DND-41 (cell line): Measurements from ENCODE around the gene NRXN3.

Source experiments
- EZH2 ChIP-seq: IDR thresholded peaks from 3 replicates; pipeline ENCODE4 v1.6.1; 2012; ENCODE audit warnings: borderline replicate concordance, low read depth, mild to moderate bottlenecking, moderate library complexity, low read length, inconsistent platforms; ENCODE audit not compliant: severe bottlenecking
- TF ChIP-seq, protein P1 (sequence below): IDR thresholded peaks from 2 replicates; pipeline ENCODE4 v1.5.1; 2012; ENCODE audit warnings: borderline replicate concordance, low read length, moderate library complexity, mild to moderate bottlenecking; ENCODE audit not compliant: poor library complexity, severe bottlenecking; ENCODE audit errors: extremely low read depth

DNA sequence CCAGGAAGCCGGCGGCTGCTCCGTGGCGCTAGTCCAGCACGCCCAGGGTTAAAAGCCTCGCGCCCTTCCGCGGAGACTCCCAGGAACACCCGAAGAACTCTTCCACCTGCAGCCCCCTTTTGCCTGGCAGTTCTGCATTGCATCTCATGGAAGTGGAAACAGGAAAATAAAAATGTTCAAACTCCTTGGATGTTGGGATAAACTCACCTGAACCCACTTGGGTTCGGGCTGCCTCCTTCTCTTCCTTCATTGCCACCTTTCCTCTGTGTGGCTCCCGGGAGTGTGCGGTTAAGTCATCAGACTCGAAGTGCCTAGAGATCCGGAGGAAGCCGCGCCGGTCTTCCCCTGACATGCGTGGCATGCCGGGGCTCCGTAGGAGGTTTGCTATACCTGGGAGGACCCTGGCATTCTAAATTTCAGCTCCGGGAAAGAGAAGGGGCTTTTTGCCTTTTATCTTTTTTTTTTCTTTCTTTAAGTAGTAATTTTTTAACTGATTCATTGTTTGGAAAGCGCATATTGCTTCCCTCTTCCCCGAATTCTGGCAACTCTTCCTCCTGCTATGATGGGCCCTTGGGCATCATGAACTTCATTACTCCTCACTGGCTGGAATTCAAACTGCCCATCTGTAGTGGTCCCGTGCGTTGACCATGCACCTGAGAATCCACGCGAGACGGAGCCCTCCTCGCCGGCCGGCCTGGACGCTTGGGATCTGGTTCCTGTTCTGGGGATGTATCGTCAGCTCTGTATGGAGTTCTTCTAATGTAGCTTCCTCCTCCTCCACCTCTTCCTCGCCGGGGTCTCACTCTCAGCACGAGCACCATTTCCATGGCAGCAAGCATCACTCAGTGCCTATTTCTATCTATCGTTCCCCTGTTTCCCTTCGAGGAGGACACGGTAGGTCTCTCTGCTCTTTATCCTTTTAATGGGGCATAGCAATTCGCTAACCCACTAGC is 1109.7 kb downstream of the NRXN3 start:
- TF ChIP-seq, protein P1, sequence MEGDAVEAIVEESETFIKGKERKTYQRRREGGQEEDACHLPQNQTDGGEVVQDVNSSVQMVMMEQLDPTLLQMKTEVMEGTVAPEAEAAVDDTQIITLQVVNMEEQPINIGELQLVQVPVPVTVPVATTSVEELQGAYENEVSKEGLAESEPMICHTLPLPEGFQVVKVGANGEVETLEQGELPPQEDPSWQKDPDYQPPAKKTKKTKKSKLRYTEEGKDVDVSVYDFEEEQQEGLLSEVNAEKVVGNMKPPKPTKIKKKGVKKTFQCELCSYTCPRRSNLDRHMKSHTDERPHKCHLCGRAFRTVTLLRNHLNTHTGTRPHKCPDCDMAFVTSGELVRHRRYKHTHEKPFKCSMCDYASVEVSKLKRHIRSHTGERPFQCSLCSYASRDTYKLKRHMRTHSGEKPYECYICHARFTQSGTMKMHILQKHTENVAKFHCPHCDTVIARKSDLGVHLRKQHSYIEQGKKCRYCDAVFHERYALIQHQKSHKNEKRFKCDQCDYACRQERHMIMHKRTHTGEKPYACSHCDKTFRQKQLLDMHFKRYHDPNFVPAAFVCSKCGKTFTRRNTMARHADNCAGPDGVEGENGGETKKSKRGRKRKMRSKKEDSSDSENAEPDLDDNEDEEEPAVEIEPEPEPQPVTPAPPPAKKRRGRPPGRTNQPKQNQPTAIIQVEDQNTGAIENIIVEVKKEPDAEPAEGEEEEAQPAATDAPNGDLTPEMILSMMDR: no peak
- TF ChIP-seq EZH2: no peak
